HG02610 (cell line): ENCODE data around the gene SLC39A3.

Experiments
- ATAC-seq: cut with Tn5 transposase; IDR thresholded peaks from one replicate; pipeline ENCODE4 v1.9.1; 2021; ENCODE audit warnings: mild to moderate bottlenecking, moderate library complexity; ENCODE audit not compliant: unreplicated experiment

The SLC39A3 gene

DNA sequence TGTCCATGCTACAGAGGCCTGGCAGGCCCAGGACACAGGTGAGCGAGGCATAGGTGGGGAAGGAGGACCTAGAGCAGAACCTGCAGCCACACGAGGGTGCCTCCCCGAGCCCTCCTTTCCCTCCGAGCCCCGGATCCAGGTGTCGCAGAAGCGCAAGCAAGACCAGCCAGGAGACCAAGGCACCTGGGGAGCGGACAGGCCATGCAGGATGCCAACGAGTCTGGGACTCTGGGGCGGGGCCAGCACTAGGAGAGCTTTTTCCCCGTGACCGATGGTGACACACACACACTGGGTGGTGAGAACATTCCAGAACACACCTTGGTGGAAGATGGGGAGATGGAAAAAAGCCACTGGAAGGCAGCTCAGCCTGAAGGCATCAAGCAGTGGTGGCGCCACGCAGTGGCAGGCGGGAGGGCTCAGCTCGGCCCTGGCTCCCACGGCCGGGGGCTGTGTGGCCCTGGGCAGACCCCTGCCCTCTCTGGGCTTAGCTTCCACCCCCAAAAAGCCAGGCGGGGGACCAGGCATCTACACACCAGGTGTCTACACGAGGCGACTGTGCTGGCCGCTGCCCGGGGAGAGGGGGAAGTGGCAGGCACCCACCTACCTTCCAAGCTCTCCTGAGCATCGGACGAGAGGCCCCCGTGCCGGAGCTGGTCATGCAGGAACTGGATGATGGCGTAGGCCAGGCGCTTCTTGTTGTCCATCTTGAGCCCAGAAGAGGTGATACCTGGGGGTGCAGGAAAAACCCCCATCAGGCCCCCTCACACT, 28.7 kb upstream of the SLC39A3 start:
- no peak for ATAC-seq

DNA sequence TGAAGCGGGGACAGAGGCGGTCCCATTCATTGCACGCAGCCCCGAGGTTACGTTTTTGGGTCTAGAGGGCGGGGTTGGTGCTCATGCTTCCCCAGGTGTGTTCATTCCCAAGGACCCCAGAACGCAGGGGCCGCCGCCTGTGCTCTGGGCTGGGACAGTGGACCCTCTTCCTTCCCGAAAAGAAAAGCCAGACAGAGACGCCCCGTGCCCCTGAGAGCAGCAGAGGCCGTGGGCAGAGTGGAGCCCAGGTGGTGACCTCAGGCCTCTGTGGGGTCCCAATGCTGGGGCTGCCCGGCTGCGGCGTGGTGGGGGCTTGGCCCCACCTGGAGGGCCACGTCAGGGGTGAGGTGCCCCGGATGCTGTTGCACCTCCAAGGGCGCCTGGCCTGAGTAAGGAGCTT, 27.9 kb upstream of the SLC39A3 start:
- no peak for ATAC-seq

DNA sequence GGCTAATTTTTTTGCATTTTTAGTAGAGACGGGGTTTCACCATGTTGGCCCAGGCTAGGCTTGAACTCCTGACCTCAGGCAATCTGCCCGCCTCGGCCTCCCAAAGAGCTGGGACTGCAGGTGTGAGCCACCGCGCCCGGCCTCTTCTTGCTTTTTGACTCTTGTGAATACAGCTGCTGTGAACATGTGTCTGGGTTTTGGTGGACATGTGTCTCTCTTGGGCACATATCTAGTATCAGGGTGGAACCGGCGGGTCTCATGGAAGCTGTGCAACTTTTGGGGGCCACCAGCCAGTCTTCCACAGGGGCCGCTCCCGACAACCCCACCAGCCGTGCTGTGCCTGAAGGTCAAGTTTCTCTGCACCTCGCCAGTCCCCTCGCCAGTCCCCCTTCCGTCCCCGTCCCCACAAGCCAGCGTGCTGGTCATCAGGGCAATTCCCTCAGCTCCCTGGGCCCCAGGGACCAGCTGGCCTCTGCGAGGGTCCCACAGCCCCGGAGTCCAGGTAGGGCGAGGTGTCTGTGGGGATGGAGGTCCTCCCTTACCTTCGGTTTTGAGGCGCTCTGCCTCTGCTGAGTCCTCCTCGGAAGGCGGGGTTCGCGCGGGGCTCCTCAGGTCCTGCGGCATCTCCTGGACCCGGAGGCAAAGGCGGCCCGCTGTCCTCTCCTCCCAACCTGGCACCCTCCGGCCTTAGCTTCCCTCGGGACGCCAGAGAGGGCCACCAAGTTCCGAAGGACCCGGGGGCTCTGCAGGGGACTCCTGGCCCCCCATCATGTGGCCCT, 27.0 kb upstream of the SLC39A3 start:
- no peak for ATAC-seq

DNA sequence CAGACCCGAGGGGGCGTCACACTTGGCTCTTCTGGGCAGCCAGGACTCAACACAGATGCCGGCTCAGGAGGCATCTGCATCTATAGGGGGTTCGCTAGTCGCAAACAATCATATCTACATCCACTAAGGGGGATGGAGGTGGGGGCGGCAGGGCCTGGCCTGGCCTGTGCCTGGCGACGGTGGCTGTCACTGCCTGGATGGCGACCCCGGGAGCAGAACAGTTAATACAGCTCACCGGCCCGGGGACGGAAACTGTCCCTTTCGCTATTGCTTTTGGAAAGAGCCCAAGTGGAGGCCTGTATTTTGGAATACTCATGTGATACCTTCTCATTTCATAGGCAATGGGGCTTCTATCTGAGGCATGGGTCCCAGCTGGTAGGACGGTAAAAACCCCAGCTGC, 25.6 kb upstream of the SLC39A3 start:
- ATAC-seq, result no peak

DNA sequence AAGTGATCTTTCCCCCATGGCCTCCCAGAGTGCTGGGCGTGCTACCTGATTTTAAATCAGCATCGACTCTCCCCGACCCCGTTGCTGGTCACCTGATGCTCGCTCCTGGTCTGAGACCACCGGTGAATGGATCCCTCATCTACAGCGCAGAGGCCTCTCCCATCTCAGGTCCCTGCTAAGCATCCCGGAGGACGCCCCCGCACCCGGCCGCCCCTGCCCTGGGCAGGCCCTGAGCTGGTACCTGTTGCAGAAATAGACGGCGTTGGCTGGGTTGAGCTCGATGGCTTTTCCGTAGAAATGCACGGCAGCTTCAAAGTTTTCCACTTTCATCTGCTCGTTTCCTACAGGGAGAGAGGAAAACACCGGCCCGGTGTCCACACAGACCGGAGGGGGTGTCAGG, 25.1 kb upstream of the SLC39A3 start:
- ATAC-seq, result no peak

DNA sequence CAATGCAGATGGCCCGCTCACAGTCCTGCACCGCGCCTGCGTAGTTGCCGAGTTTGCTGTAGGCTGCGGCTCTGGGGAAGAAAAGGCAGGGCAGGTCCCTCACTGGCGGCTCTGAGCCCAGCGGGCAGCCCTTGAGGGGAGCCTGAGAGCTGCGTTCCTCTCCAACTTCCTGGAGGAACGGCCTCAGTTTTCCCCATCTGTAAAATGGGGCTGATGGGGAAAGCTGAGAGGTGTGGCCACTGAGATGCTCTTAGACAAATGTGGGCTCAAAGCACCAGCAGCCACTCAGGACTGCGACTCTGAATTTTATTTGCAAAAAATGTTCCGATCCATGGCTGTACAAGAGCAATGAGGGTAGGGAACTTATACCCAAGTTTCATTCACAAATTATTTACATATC, 23.9 kb upstream of the SLC39A3 start:
- no peak for ATAC-seq

DNA sequence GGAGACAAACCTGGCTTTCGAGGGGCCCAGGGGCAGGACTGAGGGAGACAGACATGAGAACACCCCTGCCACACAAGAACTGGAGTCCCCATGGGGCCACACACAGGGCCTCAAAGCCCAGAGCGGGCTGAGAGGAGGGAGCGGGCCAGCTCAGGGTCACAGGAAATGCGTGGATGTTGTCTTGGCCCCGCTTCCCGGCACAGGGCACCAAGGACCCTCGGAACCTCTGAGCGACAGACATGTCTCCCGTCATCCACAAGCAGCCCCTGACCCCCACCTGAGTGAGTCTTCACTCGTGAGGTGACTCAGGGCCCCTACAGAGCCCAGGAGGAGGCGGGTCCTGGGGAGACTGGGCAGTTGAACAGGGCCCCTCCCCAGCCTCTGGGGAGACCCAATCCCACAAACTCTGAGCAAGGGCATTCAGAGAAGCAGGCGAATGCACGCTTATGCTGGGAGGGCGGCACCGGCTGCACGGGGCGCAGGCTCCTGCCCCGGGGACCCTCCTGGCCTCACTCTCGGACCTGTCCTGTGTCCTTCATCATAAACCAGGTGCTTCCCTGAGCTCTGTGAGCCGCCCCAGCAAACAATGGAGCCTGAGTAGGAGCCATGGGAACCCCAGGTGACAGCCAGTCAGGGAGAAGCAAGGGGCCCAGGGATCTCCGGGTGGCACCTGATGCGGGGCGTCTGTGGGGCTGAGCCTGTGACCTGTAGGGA, 23.1 kb upstream of the SLC39A3 start:
- no peak for ATAC-seq

DNA sequence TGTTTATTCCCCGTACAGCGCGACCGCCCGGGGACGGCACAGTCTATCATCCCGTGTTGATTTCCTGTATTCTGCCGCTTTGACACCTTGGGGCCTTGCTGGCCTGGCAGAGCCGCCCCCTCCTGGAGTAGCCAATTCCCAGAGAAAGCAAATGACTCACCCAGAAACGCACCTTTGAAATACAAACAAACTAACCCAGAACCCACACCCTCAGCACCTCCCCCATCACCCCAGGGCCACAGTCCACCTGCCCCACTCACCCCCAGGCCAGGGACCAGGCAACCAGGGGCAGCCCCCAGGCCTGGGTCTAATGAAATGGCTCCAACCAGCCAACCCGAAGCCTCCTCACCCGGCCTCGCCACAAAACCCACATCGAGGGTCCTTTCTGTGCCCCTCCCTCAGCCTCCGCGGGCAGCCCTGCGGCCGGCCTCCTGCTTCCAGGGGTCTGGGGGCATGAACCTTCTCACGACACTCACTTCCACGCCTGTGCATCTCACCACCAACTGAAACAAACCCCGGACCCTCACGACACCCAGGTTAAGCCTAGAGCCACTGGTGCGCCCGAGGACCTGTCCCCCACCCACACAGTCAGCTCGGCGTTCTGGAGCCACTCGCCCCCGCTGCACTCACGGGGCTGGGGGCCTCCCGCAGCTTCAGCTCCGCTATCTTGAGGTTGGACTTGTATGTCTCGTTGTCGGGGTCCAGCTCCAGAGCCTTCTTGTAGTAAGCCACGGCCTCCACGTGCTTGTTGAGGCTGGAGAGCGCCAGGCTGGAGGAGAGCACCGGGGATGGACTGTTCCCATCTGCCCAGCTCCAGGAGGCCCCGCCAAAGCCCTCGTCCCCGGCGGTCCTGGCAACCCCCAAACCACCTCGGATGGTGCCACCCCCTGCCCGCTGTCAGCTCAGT, 22.3 kb upstream of the SLC39A3 start:
- ATAC-seq, result no peak

DNA sequence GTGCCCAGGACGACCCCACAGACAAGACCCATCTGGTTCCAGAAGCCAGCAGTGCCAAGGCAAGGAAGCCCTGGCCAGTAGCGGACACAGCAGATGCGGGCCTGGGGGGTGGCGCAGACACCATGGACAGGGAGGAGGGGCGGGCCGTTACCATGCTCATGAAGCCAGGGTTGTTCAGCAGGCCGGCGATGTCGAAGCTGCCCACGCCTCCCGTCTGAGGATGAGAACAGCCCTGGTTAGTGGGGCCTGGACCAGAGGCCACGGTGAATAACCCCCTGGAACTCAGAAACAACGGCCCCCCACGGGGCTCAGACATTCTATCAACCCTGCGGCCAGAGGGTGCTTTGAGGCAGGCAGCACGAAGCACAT, 21.5 kb upstream of the SLC39A3 start:
- ATAC-seq, result no peak

DNA sequence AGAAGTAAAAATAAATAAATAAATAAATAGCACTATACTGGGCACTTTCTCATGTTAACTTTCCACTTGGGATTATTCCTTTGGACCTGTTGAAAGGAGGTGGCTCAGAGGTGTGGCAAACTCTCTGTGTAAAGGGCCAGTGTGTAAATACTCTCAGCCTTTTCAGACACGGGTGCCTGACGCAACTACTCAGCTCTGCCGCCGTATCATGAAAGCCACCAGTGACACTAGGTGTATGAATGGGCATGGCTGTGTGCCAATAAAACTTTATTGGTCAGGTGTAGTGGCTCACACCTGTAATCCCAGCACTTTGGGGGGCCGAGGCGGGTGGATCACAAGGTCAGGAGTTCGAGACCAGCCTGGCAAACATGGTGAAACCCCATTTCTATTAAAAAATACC, 20.1 kb upstream of the SLC39A3 start:
- ATAC-seq, result no peak

DNA sequence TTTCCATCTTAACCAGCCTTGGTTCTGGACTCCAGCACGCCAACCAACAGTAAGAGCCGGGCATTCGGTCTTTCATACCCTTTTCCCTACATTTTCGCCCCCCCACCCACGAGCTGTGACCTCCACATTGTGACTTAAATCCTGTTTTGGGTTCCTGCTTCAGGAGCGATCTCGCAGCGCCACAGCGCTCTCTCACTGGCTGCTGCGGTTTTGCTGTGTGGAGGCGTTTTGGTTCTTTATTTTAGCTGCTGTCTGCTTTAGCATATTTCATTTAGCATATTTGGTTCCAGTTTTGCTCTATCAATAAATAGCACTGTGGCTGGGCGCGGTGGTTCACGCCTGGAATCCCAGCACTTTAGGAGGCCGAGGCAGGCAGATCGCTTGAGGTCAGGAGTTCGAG, 19.5 kb upstream of the SLC39A3 start:
- ATAC-seq, result no peak

DNA sequence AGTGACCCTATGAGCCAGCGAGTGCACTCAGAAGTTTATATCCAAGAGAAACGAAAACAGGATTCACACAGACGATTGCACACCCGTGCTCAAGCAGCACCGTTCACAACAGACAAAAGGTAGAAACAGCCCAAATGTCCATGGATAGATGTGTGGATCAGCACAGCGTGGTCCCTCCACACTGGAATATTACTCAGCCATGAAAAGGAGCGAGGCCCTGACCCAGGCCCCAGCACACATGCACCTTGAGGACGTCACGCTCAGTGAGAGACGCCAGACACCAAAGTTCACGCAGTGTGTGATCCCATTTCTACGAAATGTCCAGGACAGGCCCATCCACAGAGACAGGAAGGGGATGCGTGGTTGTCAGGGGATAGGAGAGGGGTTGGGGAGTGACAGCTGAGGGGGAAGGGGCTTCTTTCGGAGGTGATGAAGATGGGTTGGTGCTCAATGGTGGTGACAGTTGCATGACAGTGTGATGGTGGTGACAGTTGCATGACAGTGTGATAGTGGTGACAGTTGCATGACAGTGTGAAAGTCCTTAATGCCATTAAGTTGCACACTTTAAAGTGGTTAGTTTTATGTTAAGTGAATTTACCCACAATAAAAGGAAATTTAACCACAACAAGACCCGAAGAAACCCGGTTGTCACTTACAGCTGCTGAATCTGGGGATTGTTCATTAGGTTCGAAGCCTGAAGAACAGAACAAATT, 18.9 kb upstream of the SLC39A3 start:
- ATAC-seq, result no peak

DNA sequence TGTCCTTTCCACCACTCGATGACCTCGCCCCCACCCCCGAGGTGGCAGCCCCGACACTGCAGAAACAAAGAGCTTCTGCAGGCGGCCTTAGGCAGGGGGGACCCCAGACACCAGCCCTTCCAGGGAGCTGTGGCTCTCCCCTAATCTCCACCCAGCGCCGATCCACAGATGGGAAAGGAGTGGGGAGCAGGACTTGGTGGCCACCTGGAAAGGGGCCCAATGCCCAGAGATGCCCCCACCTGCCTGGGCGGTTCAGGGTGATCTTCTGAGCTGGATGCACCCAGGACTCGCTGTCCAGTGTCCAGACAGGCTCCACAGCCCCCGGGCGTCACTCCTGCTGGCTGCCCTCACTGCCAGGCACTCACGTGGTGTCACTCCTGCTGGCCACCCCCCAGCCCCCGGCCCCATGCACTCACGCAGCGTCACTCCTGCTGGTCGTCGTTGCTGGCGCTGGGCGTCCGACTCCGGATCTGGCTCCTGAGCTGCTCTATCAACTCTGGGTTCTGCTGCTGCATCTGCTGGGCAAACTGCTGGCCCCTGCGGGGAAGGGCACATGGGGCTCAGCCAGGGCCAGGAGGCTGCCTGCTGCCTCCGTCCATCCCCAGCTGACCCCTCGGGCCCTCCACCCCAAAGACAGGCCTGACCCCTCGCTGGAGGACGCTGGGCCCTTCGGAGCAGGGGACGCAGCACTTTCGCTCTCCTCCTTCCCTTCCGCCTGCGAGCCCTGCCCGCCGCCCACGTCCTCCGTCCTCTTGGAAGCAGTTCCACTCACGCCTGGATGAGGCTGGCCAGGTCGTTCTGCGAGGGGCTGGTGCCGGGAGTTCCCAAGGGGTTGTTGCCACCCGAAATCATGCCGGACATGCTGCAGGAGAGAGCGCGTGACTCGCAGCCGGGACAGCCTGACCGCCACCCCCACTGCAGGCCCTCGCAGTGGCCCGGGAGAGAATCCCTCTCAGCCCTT, 17.4 kb upstream of the SLC39A3 start:
- no peak for ATAC-seq

DNA sequence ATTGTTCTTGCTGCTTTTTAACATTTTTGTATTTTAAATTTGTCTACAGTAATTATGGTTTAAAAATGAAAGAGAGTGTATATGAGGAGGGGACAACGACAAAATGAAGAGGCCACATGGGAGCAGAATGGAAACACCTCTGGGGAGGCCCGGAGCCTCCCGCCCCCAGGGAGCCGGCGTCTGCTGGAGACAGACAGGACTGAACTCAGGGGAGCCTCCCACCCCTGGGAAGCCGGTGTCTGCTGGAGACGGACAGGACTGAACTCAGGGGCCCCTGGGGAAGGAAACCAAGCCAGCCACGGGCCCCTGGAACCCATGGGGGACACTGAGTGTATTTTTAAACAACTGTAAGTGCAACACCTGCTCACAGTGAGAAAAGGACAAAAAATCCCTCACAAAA, 16.7 kb upstream of the SLC39A3 start:
- ATAC-seq, result no peak

DNA sequence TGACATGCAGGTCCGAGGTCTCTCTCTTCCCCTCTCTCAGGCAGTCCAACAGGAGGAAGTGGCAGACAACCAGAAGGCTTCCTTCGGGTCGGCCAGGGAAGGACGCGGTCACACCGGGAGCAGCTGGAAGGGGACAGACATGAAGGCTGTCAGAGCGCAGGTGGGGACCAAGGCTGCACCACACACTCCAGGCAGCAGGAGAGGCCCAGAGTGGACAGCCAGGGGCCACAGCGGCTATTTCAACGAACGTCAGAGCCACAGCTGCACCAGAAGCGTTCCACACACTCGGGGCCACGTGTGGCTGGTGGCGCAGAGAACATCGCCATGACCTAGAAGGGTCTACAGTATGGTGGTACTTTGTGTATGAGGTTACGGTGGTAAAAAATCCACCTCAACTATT, 16.0 kb upstream of the SLC39A3 start:
- ATAC-seq, result no peak

DNA sequence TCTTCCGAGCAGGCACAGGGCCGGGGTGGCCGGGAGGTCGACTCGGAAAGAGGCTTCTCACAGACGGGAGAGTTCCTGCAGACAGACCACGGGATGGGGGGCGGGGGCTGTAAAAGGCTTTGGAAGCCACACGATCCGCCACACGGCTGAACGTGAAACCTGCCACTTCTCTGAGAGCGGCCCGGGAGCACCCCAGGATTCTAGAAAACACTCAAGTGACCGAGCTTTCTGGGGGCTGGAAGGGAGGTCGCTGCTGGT, 15.6 kb upstream of the SLC39A3 start:
- ATAC-seq, result no peak

DNA sequence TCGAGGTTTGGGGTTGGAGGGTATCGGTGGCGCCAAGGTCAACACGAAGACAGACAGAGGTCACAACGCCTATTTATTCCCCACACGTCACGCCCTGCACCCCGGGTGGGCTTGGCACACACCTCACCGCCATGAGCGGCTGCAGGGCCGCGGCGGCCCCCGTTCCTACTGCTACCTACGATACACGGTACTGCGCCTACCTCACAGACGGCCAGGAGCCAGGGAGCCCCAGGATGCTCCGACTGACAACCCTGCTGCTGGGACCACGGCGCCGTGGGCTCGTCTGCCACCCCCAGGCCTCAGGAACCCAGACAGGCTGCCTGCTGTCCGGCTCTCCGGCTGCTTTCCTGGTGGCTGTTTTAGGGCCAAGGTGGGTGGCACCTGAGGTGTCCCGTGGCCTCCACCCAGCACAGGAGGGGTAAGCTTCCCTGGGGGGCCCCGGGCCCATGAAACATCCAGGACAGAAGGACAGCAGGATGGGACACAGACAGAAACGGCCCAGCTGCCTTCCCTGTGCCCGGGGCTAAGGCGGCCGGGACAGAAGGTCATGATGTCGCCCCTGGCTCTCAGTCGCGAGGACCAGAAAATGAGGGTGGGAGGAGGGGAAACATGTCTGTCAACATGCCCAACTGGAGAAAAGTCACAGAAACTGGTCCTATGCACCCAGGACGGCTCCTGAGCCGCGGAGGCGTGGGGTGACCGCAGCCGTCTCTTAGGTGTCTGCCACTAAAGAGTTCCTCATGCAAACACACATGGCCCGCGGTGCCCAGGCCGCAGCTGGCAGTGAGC, 15.0 kb upstream of the SLC39A3 start:
- ATAC-seq, result no peak

DNA sequence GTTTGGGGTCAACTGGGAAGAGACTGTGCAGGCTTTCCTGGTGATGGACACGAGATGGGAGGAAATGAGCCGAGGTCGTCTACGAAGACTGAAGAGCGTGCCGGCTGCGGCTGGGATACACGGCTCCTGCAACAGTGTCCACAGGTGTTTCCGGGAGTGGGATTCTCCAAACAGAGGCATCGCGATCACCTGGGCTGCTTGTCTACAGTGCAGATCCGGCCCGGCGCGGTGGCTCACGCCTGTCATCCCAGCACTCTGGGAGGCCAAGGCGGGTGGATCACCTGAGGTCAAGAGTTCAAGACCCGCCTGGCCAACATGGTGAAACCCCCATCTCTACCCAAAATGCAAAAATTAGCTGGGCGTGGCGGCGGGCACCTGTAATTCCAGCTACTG, 11.6 kb upstream of the SLC39A3 start:
- no peak for ATAC-seq
